ENCODE data around the gene ZHX3. TPM values are rescaled to one million over a fixed set of nuclear protein-coding genes. Genes with fewer than 3 reads are reported as not detected.

Gene ZHX3
- total RNA-seq, 4 donors from 2014 or later = 57.8 to 74.8 (median 60.5) TPM

GRCh38 chr20:41276317-41276751 lies 41.2 kb downstream of the ZHX3 start:
- H3K9me3 ChIP-seq = no peaks in the 10 kb centered on the region
- TF ChIP-seq POLR2A (IDR thresholded peaks at IDR 0.05) (no peak), CTCF (IDR thresholded peaks at IDR 0.05) (no peak)
- DNase-seq = peak; percentile 40
- no peaks in the 10 kb centered on the region for H3K36me3 ChIP-seq
- intact Hi-C loops (cut with DNase I) = no loop called here
- H3K27ac ChIP-seq = peak overlapping the region; percentile 28 to 56 (median 36)
- WGBS, 2 donors = 36 to 38% methylated on average over 9 of the region's 9 CpGs
- no peak overlapping the region for H3K4me3 ChIP-seq (replicated peaks in 1 of 3)
- no peaks in the 10 kb centered on the region for H3K27me3 ChIP-seq
- H3K4me1 ChIP-seq = peaks cover 16 to 24% of the 10 kb centered on the region in 2 donors

- intact Hi-C loops (cut with DNase I) = no loop called here
- WGBS, 2 donors = 86 to 92% methylated on average over 4 of the region's 4 CpGs
- no peaks in the 10 kb centered on the region for H3K36me3 ChIP-seq
- no peak for TF ChIP-seq CTCF (IDR thresholded peaks at IDR 0.05)
- no peak for TF ChIP-seq POLR2A (IDR thresholded peaks at IDR 0.05)
- no peak overlapping the region for H3K4me3 ChIP-seq (replicated peaks in 1 of 3)
- no peak overlapping the region for H3K27ac ChIP-seq
- H3K9me3 ChIP-seq = no peaks in the 10 kb centered on the region
- H3K4me1 ChIP-seq = peaks cover 16 to 24% of the 10 kb centered on the region in 2 donors
- no peaks in the 10 kb centered on the region for H3K27me3 ChIP-seq
- DNase-seq = no peak
Measured at GRCh38 chr20:41275301-41275731, 42.2 kb downstream of the ZHX3 start.

- H3K4me3 ChIP-seq (replicated peaks in 1 of 3) = no peak overlapping the region
- H3K9me3 ChIP-seq = no peaks in the 10 kb centered on the region
- H3K27me3 ChIP-seq = no peaks in the 10 kb centered on the region
- no peaks in the 10 kb centered on the region for H3K36me3 ChIP-seq
- 79 to 81% methylated on average over 5 of the region's 5 CpGs for WGBS, 2 donors
- no peak overlapping the region for H3K27ac ChIP-seq
- H3K4me1 ChIP-seq = peaks cover 14 to 15% of the 10 kb centered on the region in 2 donors
- TF ChIP-seq CTCF (IDR thresholded peaks at IDR 0.05) (no peak), POLR2A (IDR thresholded peaks at IDR 0.05) (no peak)
- DNase-seq = no peak
- intact Hi-C loops (cut with DNase I) = no loop called here
Measured at GRCh38 chr20:41274152-41274551, 43.4 kb downstream of the ZHX3 start.

DNA sequence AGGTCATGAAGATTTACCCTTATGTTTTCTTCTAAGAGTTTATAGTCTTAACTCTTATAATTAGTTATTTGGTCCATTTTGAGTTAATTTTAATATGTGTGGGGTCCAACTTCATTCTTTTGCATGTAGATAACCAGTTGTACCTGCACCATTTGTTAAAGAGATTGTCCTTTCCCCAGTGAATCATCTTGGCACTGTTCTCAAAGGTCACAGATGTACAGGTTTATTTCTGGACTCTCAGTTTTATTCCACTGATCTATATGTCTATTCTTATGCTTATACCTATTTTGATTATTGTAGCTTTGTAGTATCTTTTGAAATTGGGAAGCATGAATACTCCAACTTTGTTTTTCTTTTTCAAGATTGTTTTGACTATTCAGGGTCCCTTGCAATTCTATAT lies 44.1 kb downstream of the ZHX3 start:
- TF ChIP-seq POLR2A (IDR thresholded peaks at IDR 0.05) (no peak), CTCF (IDR thresholded peaks at IDR 0.05) (no peak)
- DNase-seq = no peak
- H3K9me3 ChIP-seq = no peaks in the 10 kb centered on the region
- H3K27me3 ChIP-seq = no peaks in the 10 kb centered on the region
- H3K4me3 ChIP-seq (replicated peaks in 1 of 3) = no peak overlapping the region
- H3K27ac ChIP-seq = no peak overlapping the region
- peaks cover 8 to 9% of the 10 kb centered on the region in 2 donors for H3K4me1 ChIP-seq
- intact Hi-C loops (cut with DNase I) = no loop called here
- no peaks in the 10 kb centered on the region for H3K36me3 ChIP-seq

DNA sequence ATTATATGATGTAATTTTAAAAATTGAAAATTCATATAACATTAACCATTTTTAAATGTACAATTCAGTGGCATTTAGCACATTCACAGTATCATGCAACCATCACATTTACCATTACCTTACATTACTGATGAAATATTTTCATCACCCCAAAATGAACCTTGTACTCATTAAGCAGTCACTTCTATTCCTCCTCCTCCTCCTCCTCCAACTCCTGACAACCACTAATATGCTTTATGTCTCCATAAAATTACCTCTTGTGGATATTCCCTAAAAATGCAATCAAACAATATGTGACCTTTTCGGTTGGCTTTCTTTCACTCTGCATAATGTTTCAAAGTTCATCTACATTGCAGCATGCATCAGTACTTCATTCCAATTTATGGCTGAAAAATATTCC lies 45.2 kb downstream of the ZHX3 start:
- TF ChIP-seq POLR2A (IDR thresholded peaks at IDR 0.05) (no peak), CTCF (IDR thresholded peaks at IDR 0.05) (no peak)
- intact Hi-C loops (cut with DNase I) = no loop called here
- Histone ChIP-seq H3K4me1 (peaks cover 8 to 9% of the 10 kb centered on the region in 2 donors), H3K27me3 (no peaks in the 10 kb centered on the region), H3K9me3 (no peaks in the 10 kb centered on the region), H3K4me3 (replicated peaks in 1 of 3) (no peak overlapping the region), H3K36me3 (peaks cover 0 to 5% of the 10 kb centered on the region in 2 donors), H3K27ac (no peak overlapping the region)
- 47 to 98% methylated on average over 1 of the region's 1 CpG for WGBS, 2 donors
- no peak for DNase-seq
